Measurements from ENCODE around the gene CCSER1. TPM values are rescaled to one million over a fixed set of nuclear protein-coding genes. Genes with fewer than 3 reads are reported as not detected.
"Not testable (repeated sequence)": the region's sequence is repeated elsewhere in the genome, so short reads cannot be mapped to it uniquely, and the experiment has no call there.

The CCSER1 gene
- total RNA-seq, 1 donor from 2014 or later, result not detected

- no peak for TF ChIP-seq CTCF (IDR thresholded peaks at IDR 0.05)
- Mint-ChIP-seq H3K36me3 (ENCODE audit: low read depth) (no peaks in the 10 kb centered on the region), H3K4me1 (ENCODE audit: low read depth) (peaks cover 9% of the 10 kb centered on the region), H3K27me3 (ENCODE audit: low read depth) (no peaks in the 10 kb centered on the region), H3K4me3 (ENCODE audit: unreplicated experiment) (no peak overlapping the region), H3K27ac (ENCODE audit: unreplicated experiment) (no peak overlapping the region), H3K9me3 (ENCODE audit: low read depth) (peaks cover 2% of the 10 kb centered on the region)
- DNase-seq (ENCODE audit: low spot score), result no peak
Observed at GRCh38 chr4:91171217-91171616, 1044.0 kb downstream of the CCSER1 start.

- not testable (repeated sequence) for H3K9me3 Mint-ChIP-seq (ENCODE audit: low read depth); H3K4me3 Mint-ChIP-seq (ENCODE audit: unreplicated experiment)
Observed at GRCh38 chr4:91185061-91185460, 1057.9 kb downstream of the CCSER1 start.

GRCh38 chr4:91198951-91199350, 1071.8 kb downstream of the CCSER1 start:
- Mint-ChIP-seq H3K9me3 (ENCODE audit: low read depth) (no peaks in the 10 kb centered on the region), H3K27ac (ENCODE audit: unreplicated experiment) (no peak overlapping the region), H3K27me3 (ENCODE audit: low read depth) (no peaks in the 10 kb centered on the region), H3K4me3 (ENCODE audit: unreplicated experiment) (no peak overlapping the region), H3K4me1 (ENCODE audit: low read depth) (no peaks in the 10 kb centered on the region), H3K36me3 (ENCODE audit: low read depth) (no peaks in the 10 kb centered on the region)
- DNase-seq (ENCODE audit: low spot score), result no peak
- no peak for TF ChIP-seq CTCF (IDR thresholded peaks at IDR 0.05)

More at GRCh38 chr4:91185061-91185460, 1057.9 kb downstream of the CCSER1 start:
- H3K4me1 Mint-ChIP-seq (ENCODE audit: low read depth); H3K36me3 Mint-ChIP-seq (ENCODE audit: low read depth); H3K27ac Mint-ChIP-seq (ENCODE audit: unreplicated experiment); DNase-seq (ENCODE audit: low spot score); H3K27me3 Mint-ChIP-seq (ENCODE audit: low read depth): not testable (repeated sequence)

GRCh38 chr4:91207535-91207934, 1080.3 kb downstream of the CCSER1 start:
- Mint-ChIP-seq H3K9me3 (ENCODE audit: low read depth) (no peaks in the 10 kb centered on the region), H3K4me1 (ENCODE audit: low read depth) (no peaks in the 10 kb centered on the region), H3K27ac (ENCODE audit: unreplicated experiment) (no peak overlapping the region), H3K4me3 (ENCODE audit: unreplicated experiment) (no peak overlapping the region), H3K27me3 (ENCODE audit: low read depth) (peaks cover 5% of the 10 kb centered on the region), H3K36me3 (ENCODE audit: low read depth) (no peaks in the 10 kb centered on the region)
- no peak for DNase-seq (ENCODE audit: low spot score)
- TF ChIP-seq CTCF (IDR thresholded peaks at IDR 0.05), result no peak

- Mint-ChIP-seq H3K9me3 (ENCODE audit: low read depth) (no peaks in the 10 kb centered on the region), H3K27ac (ENCODE audit: unreplicated experiment) (no peak overlapping the region), H3K27me3 (ENCODE audit: low read depth) (peaks cover 5% of the 10 kb centered on the region), H3K4me1 (ENCODE audit: low read depth) (no peaks in the 10 kb centered on the region), H3K4me3 (ENCODE audit: unreplicated experiment) (no peak overlapping the region), H3K36me3 (ENCODE audit: low read depth) (no peaks in the 10 kb centered on the region)
- no peak for TF ChIP-seq CTCF (IDR thresholded peaks at IDR 0.05)
- no peak for DNase-seq (ENCODE audit: low spot score)
Observed at GRCh38 chr4:91212211-91212610, 1085.0 kb downstream of the CCSER1 start.

GRCh38 chr4:91217831-91218403, 1090.7 kb downstream of the CCSER1 start:
- H3K9me3 Mint-ChIP-seq (ENCODE audit: low read depth); H3K36me3 Mint-ChIP-seq (ENCODE audit: low read depth); DNase-seq (ENCODE audit: low spot score); H3K27me3 Mint-ChIP-seq (ENCODE audit: low read depth); H3K27ac Mint-ChIP-seq (ENCODE audit: unreplicated experiment); H3K4me1 Mint-ChIP-seq (ENCODE audit: low read depth); H3K4me3 Mint-ChIP-seq (ENCODE audit: unreplicated experiment): not testable (repeated sequence)
